GM21381 (cell line): ENCODE data around the gene ZHX3.
A peak's percentile ranks its signal among the peaks of the same experiment; 100 is the strongest.

Experiments
- ATAC-seq: cut with Tn5 transposase; IDR thresholded peaks from one replicate; pipeline ENCODE4 v1.9.1; 2021; ENCODE audit warnings: mild to moderate bottlenecking, moderate library complexity; ENCODE audit not compliant: unreplicated experiment

ZHX3 gene

GRCh38 chr20:41317546-41318270 lies at the start of gene ZHX3:
Gene ZHX3 (minus strand): TSS chr20:41317731. CDS start chr20:41204916, 112,815 bp downstream.
- ATAC-seq: peak; percentile 95

GRCh38 chr20:41367393-41367695 lies 49.8 kb upstream of the ZHX3 start:
- ATAC-seq: no peak

GRCh38 chr20:41366546-41367392 lies 49.2 kb upstream of the ZHX3 start, which contains the start of gene EMILIN3:
Gene EMILIN3 (minus strand): TSS chr20:41366818. CDS start chr20:41366634, 184 bp downstream.
- ATAC-seq: no peak

GRCh38 chr20:41365777-41366545 lies 48.4 kb upstream of the ZHX3 start:
- no peak for ATAC-seq

GRCh38 chr20:41364967-41365765 lies 47.6 kb upstream of the ZHX3 start:
- ATAC-seq: no peak

GRCh38 chr20:41364236-41364855 lies 46.8 kb upstream of the ZHX3 start:
- no peak for ATAC-seq

GRCh38 chr20:41363601-41364000 lies 46.1 kb upstream of the ZHX3 start:
- no peak for ATAC-seq

GRCh38 chr20:41362748-41363140 lies 45.2 kb upstream of the ZHX3 start:
- no peak for ATAC-seq

- no peak for ATAC-seq
Observed at GRCh38 chr20:41361757-41362747, 44.5 kb upstream of the ZHX3 start.

GRCh38 chr20:41360831-41361756 lies 43.6 kb upstream of the ZHX3 start:
- ATAC-seq: no peak

GRCh38 chr20:41359541-41360011 lies 42.0 kb upstream of the ZHX3 start:
- no peak for ATAC-seq

- no peak for ATAC-seq
Observed at GRCh38 chr20:41358717-41359116, 41.2 kb upstream of the ZHX3 start.

GRCh38 chr20:41358230-41358629 lies 40.7 kb upstream of the ZHX3 start:
- ATAC-seq: no peak

GRCh38 chr20:41357424-41358163 lies 40.1 kb upstream of the ZHX3 start:
- ATAC-seq: no peak

- ATAC-seq: no peak
Observed at GRCh38 chr20:41356951-41357350, 39.4 kb upstream of the ZHX3 start.

GRCh38 chr20:41355598-41356203 lies 38.2 kb upstream of the ZHX3 start:
- ATAC-seq: no peak

- ATAC-seq: no peak
Observed at GRCh38 chr20:41355192-41355591, 37.7 kb upstream of the ZHX3 start.
